LNCAP (cell line): Measurements from ENCODE around the gene TMEM79.

Experiments
- CTCF ChIP-seq: fragments of 450-650 bp; IDR thresholded peaks from 2 replicates; pipeline ENCODE4 v1.5.1; 2017; ENCODE audit warnings: mild to moderate bottlenecking

The TMEM79 gene

GRCh38 chr1:156308078-156308477 lies 24.0 kb downstream of the TMEM79 start:
- no peak for TF ChIP-seq CTCF

- TF ChIP-seq CTCF = no peak
These were observed 26.8 kb downstream of the TMEM79 start for GRCh38 chr1:156310962-156311361.

GRCh38 chr1:156316909-156317308 lies 32.8 kb downstream of the TMEM79 start:
- TF ChIP-seq CTCF = no peak

GRCh38 chr1:156319664-156320063 lies 35.5 kb downstream of the TMEM79 start:
- TF ChIP-seq CTCF = peak; percentile 68

GRCh38 chr1:156320560-156320959 lies 36.4 kb downstream of the TMEM79 start:
- no peak for TF ChIP-seq CTCF

GRCh38 chr1:156336242-156336641 lies 52.1 kb downstream of the TMEM79 start:
- no peak; the same call in 1 of the 2 replicates for TF ChIP-seq CTCF

- no peak for TF ChIP-seq CTCF
These were observed 53.1 kb downstream of the TMEM79 start for GRCh38 chr1:156337052-156337887.

GRCh38 chr1:156337888-156338179 lies 53.7 kb downstream of the TMEM79 start:
- TF ChIP-seq CTCF = no peak
